ENCODE measurements around the gene OCA2.

The OCA2 gene

DNA sequence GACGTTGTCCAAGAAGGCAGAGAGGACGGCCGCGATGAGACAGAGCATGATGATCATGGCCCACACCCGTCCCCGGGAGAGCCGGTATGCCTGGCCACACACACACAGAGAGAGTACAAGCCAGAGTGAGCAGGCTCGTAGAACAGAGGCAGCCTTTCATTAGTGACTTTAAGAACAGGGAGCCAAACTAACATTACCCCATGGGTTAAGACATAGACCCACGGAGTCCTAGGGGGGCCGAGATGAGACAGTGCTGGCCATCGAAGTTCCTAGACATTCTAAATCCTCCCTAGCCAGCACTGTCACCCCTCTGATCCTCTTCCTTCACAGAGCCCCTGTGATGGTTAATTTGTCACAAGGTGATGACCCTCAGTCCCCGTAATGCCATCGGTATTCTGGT lies 114.0 kb downstream of the OCA2 start:
- Histone ChIP-seq H3K4me3 (replicated peaks; ENCODE audit: insufficient read depth, low read length) (no peak overlapping the region), H3K27me3 (ENCODE audit: insufficient read depth, poor library complexity, severe bottlenecking) (no peaks in the 10 kb centered on the region), H3K27ac (replicated peaks) (no peak overlapping the region)
- no peak for TF ChIP-seq SPI1 (IDR thresholded peaks at IDR 0.05; ENCODE audit: borderline replicate concordance, low read depth)
- TF ChIP-seq, protein P1, sequence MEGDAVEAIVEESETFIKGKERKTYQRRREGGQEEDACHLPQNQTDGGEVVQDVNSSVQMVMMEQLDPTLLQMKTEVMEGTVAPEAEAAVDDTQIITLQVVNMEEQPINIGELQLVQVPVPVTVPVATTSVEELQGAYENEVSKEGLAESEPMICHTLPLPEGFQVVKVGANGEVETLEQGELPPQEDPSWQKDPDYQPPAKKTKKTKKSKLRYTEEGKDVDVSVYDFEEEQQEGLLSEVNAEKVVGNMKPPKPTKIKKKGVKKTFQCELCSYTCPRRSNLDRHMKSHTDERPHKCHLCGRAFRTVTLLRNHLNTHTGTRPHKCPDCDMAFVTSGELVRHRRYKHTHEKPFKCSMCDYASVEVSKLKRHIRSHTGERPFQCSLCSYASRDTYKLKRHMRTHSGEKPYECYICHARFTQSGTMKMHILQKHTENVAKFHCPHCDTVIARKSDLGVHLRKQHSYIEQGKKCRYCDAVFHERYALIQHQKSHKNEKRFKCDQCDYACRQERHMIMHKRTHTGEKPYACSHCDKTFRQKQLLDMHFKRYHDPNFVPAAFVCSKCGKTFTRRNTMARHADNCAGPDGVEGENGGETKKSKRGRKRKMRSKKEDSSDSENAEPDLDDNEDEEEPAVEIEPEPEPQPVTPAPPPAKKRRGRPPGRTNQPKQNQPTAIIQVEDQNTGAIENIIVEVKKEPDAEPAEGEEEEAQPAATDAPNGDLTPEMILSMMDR (IDR thresholded peaks at IDR 0.05; ENCODE audit: insufficient read depth, low read length), result no peak
- TF ChIP-seq POLR2AphosphoS5 (IDR thresholded peaks at IDR 0.05; ENCODE audit: low read depth), result no peak
- TF ChIP-seq, protein P2, sequence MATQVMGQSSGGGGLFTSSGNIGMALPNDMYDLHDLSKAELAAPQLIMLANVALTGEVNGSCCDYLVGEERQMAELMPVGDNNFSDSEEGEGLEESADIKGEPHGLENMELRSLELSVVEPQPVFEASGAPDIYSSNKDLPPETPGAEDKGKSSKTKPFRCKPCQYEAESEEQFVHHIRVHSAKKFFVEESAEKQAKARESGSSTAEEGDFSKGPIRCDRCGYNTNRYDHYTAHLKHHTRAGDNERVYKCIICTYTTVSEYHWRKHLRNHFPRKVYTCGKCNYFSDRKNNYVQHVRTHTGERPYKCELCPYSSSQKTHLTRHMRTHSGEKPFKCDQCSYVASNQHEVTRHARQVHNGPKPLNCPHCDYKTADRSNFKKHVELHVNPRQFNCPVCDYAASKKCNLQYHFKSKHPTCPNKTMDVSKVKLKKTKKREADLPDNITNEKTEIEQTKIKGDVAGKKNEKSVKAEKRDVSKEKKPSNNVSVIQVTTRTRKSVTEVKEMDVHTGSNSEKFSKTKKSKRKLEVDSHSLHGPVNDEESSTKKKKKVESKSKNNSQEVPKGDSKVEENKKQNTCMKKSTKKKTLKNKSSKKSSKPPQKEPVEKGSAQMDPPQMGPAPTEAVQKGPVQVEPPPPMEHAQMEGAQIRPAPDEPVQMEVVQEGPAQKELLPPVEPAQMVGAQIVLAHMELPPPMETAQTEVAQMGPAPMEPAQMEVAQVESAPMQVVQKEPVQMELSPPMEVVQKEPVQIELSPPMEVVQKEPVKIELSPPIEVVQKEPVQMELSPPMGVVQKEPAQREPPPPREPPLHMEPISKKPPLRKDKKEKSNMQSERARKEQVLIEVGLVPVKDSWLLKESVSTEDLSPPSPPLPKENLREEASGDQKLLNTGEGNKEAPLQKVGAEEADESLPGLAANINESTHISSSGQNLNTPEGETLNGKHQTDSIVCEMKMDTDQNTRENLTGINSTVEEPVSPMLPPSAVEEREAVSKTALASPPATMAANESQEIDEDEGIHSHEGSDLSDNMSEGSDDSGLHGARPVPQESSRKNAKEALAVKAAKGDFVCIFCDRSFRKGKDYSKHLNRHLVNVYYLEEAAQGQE (IDR thresholded peaks at IDR 0.05; ENCODE audit: insufficient replicate concordance, low read depth), result no peak
- no peak for TF ChIP-seq GABPA (IDR thresholded peaks at IDR 0.05; ENCODE audit: low read depth)
- DNase-seq (ENCODE audit: low read depth in 1 of 2, low spot score in 1 of 2), result no peak

DNA sequence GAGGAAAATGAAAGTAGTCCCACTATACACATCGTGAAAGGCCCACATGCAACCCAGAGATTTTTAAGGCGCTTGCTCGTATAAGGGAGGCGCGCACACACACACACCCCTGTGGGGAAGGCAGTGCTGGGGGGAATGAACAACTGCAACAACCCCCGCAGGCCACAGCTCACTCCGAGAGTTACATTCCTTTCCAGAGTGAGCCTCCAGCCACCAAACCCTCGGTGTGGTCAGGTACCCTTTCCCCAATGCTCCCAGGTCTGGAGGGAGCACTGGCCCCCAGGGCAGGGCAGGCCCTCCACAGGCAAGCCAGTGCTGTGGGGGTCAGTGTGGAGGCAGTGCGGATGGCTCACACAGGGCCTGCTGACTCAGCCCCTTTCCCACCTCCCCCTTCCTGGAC lies 115.6 kb downstream of the OCA2 start:
- Histone ChIP-seq H3K4me3 (replicated peaks; ENCODE audit: insufficient read depth, low read length) (no peak overlapping the region), H3K27ac (replicated peaks) (no peak overlapping the region), H3K27me3 (ENCODE audit: insufficient read depth, poor library complexity, severe bottlenecking) (no peaks in the 10 kb centered on the region)
- no peak for DNase-seq (ENCODE audit: low read depth in 1 of 2, low spot score in 1 of 2)
- TF ChIP-seq GABPA (IDR thresholded peaks at IDR 0.05; ENCODE audit: low read depth) (no peak), POLR2AphosphoS5 (IDR thresholded peaks at IDR 0.05; ENCODE audit: low read depth) (no peak), SPI1 (IDR thresholded peaks at IDR 0.05; ENCODE audit: borderline replicate concordance, low read depth) (no peak)
- TF ChIP-seq, protein P2 (IDR thresholded peaks at IDR 0.05; ENCODE audit: insufficient replicate concordance, low read depth), result no peak
- TF ChIP-seq, protein P1 (IDR thresholded peaks at IDR 0.05; ENCODE audit: insufficient read depth, low read length), result no peak

DNA sequence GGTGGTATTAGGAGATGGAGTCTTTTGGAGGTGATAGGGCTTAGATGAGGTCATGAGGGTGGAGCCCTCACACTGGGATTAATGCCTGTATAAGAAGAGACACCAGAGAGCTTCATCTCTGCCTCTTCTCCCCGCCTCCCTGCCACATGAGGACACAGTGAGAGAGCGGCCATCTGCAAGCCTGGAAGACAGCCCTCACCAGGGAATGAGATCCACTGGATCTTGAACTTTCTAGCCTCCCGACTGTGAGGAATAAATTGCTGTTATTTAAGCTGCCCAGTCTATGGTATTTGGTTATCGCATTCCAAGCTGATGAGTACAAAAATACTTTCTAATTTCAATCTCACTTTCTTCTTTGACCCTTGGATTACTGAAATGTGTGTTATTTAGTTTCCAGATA lies 121.4 kb downstream of the OCA2 start:
- TF ChIP-seq SPI1 (IDR thresholded peaks at IDR 0.05; ENCODE audit: borderline replicate concordance, low read depth) (no peak), POLR2AphosphoS5 (IDR thresholded peaks at IDR 0.05; ENCODE audit: low read depth) (no peak), GABPA (IDR thresholded peaks at IDR 0.05; ENCODE audit: low read depth) (no peak)
- TF ChIP-seq, protein P1 (IDR thresholded peaks at IDR 0.05; ENCODE audit: insufficient read depth, low read length), result no peak
- TF ChIP-seq, protein P2 (IDR thresholded peaks at IDR 0.05; ENCODE audit: insufficient replicate concordance, low read depth), result no peak
- Histone ChIP-seq H3K4me3 (replicated peaks; ENCODE audit: insufficient read depth, low read length) (no peak overlapping the region), H3K27ac (replicated peaks) (no peak overlapping the region), H3K27me3 (ENCODE audit: insufficient read depth, poor library complexity, severe bottlenecking) (no peaks in the 10 kb centered on the region)
- no peak for DNase-seq (ENCODE audit: low read depth in 1 of 2, low spot score in 1 of 2)

Data from HL-60 (cell line).